Fibroblast of skin of left biceps (primary cell): ENCODE data around the gene CLPTM1L.
"Not testable (repeated sequence)": the region's sequence is repeated elsewhere in the genome, so short reads cannot be mapped to it uniquely, and the experiment has no call there.

Source experiments
- DNase-seq, 2 experiments: peaks; one replicate each; pipeline ENCODE4 v3.0.0-alpha.2; 2013; ENCODE audit warnings: low read depth in 2 of 2

Gene CLPTM1L

GRCh38 chr5:1381370-1382247 lies 36.7 kb upstream of the CLPTM1L start:
- DNase-seq, result no peak

DNA sequence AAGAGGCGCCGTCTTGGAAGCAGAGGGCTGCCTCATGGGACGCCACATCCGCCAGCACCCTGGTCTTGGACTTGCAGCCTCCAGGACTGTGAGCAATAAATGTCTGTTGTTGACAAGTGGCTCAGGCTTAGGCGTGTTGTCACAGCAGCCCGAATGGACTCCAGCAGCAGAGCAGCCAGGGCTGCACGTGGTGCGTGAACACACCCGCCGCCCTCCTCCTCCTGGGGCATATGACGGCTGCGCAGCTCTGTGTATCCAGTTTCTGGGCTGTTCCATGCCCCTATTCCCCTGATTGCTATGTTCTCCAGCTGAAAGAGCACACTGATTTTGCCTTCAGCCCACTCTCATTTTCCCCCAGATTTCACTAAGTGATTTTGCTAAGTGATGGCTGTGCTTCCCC lies 36.0 kb upstream of the CLPTM1L start:
- DNase-seq, result no peak

DNA sequence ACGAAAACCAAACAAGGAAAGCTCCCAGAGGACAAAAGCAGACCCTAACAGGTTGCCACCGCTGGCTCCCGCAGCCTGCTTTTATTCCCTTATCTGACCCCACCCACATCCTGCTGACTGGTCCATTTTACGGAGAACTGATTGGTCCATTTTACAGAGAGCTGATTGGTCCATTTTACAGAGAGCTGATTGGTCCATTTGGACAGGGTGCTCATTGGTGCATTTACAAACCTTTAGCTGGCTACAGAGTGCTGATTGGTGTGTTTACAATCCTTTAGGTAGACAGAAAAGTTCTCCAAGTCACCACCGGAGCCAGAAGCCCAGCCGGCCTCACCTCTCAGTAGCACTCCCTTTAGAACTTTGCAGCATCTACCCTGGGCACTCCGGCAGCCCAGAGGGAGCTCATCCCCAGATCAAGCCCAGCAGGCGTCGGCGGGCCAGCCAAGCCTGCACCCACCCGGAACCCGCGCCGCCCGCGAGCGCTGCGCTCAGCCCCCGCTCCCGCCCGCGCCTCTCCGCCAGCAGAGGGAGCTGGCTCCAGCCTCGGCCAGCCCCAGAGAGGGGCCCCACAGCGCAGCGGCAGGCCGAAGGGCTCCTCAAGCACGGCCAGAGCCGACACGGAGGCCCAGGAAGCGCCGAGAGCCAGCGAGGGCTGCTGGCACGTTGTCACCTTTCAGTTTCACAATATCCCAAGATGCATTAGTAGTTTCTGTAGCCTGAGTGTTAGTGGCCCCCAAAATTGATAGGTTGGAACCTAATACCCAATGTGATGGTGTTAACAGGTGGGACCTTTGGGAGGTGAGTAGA lies 35.3 kb upstream of the CLPTM1L start:
- DNase-seq, result no peak

DNA sequence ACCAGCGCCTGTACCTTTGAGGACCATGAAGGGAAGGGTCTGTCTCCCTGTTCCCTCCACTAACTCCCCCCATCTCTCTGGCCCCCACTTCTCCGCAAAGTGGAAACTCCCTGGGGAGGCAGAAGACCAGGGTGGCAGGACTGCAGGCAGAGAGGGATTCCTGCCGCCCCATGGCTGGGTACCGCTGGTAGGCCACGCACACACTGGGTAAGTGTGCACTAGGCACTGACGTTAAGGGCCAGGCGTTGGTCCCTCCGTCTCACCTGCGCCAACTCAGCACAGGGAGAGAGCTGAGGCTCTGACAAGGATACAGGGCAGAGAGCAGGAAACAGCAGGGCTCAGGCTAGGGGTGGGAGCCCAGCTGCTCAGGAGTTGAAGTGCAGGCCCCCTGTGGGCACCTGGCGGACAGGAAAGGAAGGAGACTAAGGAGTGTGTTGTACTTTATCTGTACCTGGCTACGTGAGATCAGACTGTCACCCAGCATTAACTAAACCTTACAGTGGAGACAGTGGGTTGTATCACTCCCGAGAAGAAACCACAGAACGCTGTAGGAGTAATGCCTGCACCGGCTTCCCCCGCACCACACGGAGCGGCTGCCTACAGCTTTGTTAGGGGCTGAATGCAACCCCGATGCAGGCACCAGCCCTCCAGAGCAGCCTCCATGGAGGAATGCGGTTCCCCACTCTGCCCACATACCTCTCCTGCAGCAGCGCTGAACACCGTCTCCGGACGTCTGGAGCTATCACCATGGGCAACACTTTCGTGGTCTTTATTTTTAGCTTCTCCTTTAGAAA lies 34.2 kb upstream of the CLPTM1L start:
- DNase-seq, result no peak

GRCh38 chr5:1378096-1378495 lies 33.2 kb upstream of the CLPTM1L start:
- DNase-seq, result no peak

GRCh38 chr5:1376981-1377380 lies 32.1 kb upstream of the CLPTM1L start:
- DNase-seq, result no peak

DNA sequence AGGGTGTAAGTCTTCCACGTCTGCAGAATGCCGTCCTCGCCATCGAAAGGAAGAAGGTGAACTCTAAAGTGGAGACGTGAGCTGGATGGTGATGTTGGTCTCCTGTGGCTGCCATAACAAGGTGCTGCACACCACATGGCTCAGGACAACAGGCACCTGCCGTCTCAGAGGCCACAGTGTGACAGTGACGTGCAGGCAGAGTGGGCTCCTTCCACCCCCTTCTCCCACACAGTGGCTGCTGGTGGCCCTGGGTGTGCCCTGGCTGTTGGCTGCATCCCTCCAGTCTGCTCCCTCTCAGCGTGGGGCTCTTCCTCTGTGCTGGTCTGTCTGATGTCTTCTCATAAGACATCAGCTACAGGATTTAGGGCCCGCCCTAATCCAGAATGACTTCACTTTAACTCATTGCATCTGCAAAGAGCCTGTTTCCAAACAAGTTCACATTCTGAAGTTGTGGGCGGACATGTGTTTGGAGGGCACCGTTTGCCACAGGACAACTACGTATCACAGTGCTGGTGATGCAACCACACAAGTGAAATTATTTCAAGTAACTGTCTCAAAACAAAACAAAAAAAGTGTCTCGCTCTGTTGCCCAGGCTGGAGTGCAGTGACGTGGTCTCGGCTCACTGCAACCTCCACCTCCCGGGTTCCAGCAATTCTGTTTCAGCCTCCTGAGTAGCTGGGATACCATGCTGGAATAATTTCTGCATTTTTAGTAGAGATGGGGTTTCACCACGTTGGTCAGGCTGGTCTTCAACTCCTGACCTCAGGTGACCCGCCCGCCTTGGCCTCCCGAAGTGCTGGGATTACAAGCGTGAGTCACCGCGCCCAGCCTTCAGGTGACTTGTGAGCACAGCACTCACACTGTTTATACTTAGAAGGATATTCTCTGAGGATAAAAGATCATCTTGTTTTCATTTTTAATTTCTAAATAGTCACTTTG lies 31.2 kb upstream of the CLPTM1L start:
- DNase-seq, result no peak

GRCh38 chr5:1374679-1375055 lies 29.8 kb upstream of the CLPTM1L start:
- no peak for DNase-seq

- no peak for DNase-seq
Measured at GRCh38 chr5:1374030-1374678, 29.3 kb upstream of the CLPTM1L start.

DNA sequence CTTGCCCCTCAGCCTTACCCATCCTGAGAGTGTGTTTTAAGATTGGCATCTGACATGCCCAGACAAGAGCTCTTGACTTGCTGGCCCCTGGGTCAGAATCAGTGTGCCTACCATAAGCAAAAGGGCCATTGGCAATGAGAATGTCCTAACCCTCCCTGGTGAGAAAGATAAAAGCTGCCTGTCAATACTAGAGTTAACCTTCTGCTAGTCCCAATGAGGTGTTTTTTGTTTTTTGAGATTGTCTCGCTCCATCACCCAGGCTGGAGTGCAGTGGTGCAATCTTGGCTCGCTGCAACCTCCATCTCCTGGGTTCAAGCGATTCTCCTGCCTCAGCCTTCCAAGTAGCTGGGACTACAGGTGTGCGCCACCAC lies 27.1 kb upstream of the CLPTM1L start:
- DNase-seq, result not testable (repeated sequence)

DNA sequence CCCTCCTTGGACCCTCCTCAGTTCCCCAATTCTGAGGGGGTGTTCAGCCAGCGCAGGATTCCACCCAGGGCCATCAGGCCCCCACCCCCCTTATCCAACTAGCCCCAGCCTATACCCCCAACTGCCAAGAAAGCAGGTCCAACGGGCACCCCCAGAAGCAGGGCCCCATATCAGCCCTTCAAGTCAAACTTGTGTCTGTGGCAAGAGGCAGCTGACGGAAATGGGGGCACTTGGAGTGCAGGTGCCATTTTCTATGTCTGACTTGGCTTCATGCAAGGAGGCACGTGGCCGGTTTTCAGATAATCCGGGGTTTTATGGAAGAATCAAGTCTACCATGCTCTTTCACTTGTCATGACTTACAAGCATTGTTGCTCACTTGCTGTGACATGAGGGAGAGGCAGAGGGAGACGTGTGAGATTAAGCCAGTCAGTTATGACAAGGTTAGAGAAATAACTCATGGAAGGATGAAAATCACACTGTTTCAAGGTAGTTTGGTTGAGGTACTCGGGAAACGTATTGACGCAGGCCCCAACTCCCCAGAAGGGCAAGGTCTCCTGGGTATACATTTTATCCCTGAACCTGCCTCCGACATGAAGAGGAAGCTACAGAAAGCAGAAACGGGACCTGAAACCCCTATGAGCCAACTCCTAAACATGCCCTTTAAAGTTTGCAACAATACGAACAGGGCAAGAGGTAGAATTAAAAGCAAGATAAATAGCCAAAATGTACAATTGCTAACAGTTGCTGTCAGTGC lies 26.5 kb upstream of the CLPTM1L start:
- no peak for DNase-seq

DNA sequence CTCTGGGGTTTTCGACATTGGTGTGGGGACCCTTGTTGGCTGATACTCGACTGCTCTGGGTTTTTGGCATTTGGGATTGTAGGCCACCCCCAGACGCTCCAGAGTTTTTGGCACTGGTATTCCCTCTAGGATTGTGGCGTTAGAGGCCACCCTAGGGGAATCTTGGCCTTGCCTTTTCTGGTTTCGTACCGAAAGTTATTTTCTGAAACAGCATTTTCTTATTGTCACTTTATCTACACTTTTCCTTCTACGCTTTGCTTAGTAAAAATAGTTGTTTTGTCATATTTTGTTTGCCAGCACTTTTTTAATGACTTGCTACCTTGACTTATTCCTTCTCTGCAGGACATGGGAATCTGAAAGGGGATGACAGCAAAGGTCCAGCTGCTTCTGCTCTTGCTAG lies 25.1 kb upstream of the CLPTM1L start:
- no peak for DNase-seq

GRCh38 chr5:1368756-1369155 lies 23.9 kb upstream of the CLPTM1L start:
- DNase-seq, result no peak

GRCh38 chr5:1368236-1368635 lies 23.3 kb upstream of the CLPTM1L start:
- no peak for DNase-seq

- no peak for DNase-seq
Measured at GRCh38 chr5:1367149-1367548, 22.2 kb upstream of the CLPTM1L start.

GRCh38 chr5:1366514-1366913 lies 21.6 kb upstream of the CLPTM1L start:
- no peak for DNase-seq

DNA sequence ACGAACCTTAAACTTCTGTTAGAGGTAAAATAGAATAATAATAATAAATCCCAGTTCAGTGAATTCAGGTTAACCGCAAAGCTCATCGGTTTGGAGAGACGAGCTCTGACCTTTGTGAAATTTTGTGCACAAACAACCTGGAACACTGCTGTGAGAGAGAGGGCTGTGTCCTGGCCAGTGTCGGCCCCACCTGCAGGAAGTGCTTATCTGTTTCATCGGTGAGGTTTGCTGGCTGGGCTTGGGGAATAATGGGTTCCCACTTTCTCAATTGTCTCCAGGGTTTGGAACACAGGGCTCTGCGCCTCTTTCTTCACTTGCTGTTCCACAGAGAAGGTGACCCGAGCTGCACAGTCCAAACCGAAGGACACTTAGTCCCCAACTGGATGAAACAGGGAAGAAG lies 19.3 kb upstream of the CLPTM1L start:
- DNase-seq, result no peak

DNA sequence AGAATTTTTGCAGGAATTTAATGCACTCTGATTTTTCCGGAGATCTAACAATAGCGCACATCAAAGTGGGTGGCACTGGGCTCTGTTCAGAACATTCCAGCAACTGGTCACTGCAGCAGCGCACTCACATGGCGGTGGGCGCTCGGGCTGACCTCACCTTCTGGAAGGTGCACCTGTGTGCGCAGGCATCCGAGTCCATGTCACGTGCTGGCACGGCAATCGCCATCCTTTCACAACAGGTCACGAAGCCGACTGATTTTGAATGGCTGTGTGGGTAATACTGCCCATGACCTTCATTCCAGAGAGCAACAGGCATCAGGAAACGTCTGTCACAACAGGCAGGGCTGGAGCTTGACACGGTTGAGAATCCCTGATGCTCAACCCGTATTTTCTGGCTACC lies 18.7 kb upstream of the CLPTM1L start:
- no peak for DNase-seq

GRCh38 chr5:1363160-1363559 lies 18.3 kb upstream of the CLPTM1L start:
- DNase-seq, result no peak
